Sciatic nerve (tissue), 2 donors: ENCODE data around the gene OSBPL2. TPM values are rescaled to one million over a fixed set of nuclear protein-coding genes. Genes with fewer than 3 reads are reported as not detected.

ENCODE experiments used
- ATAC-seq: fragments of 200-7000 bp; cut with Tn5 transposase; one replicate; pipeline ENCODE4 v1.9.1; 2020; ENCODE audit warnings: mild to moderate bottlenecking, moderate library complexity
- DNase-seq: peaks from one replicate; pipeline ENCODE4 v3.0.0-alpha.2; 2020; ENCODE audit warnings: low spot score
- intact Hi-C: fragments of 100-400 bp; cut with DNase I; formaldehyde crosslinking; loops from one replicate; pipeline ENCODE4 v1.14.2; 2022
- total RNA-seq: library from RNA; stranded (reverse); fragmentation: NEBNext Ultra II Directional; extraction: Animal tissue kit (Norgen Biotek cat#: 25700); gene quantifications from one replicate; pipeline ENCODE4 v1.2.1, GENCODE V29; 2021
- donor health status: DM: no; HTN: no; CAD: no.
- donor health status: DM: no; HTN: no; CAD: no.

OSBPL2 gene
- total RNA-seq, 1 donor from 2014 or later, result 53.3 TPM

DNA sequence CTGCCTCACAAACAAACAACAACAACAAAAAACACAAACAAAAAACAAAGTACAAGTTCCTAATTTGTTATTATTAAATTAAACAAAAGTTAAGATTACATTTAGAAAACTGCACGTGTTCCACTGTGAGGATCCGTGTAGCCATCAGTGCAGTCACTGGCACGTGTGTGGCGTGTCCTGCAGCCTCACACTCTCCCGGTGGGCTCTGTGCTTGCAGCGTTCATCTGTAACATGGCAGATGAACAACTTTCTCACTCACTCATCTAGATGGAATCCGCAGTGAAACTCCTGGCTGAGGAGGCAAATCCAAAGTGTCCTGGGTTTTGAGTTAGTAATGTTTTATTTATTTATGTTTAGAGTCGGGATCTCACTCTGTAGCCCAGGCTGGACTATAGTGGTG, 51.6 kb downstream of the OSBPL2 start:
- intact Hi-C loops, result no loop called here
- ATAC-seq, result no peak
- DNase-seq, result no peak

GRCh38 chr20:62291251-62292066, 53.1 kb downstream of the OSBPL2 start:
- DNase-seq (no peak), ATAC-seq (peak; percentile 35)
- intact Hi-C loops, result no loop called here

DNA sequence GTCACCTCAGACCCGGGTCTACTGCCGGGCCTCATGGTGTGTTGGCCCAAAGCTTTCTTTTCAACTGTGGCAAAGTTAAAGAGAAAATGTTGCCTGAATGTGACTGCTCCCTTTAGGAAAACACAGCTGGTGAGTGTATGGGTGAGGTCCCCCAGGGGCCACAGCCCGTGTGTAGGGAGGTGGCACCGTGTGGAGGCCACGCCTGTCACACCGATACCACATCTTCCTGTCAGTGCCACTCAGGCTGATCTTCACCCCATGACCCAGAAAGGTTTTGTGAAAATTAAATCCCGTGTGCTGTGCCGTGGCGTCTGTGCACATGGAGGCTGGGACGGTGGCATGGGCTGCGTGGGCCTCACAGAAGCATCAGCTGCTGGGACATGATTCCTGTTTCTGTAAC, 53.8 kb downstream of the OSBPL2 start:
- intact Hi-C loops, result no loop called here
- DNase-seq, result no peak
- ATAC-seq, result no peak

GRCh38 chr20:62293111-62293784, 54.9 kb downstream of the OSBPL2 start:
- DNase-seq (no peak), ATAC-seq (no peak)
- intact Hi-C loops, result no loop called here

DNA sequence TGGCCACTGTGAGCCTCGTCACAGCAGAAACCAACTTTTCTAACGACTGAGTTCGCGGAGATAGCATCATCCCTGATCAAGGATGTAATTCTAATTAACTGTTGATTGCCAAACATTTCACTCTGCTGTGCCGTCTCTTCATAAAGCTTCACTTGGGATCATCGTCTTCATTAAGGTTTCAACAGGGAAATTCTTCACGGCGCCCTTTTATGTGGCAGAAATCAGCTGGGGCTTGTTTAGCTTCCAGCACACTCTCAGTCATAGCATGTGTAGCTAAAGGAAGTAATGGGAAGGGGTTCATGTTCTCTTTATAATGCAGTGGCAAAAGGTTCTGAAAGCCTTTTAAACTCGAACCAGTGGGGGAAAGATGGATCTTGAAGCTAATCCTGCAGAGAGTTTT, 55.6 kb downstream of the OSBPL2 start:
- ATAC-seq, result no peak
- intact Hi-C loops, result no loop called here
- DNase-seq, result no peak

- intact Hi-C loops, result no loop called here
- DNase-seq (no peak), ATAC-seq (no peak)
Measured at GRCh38 chr20:62294516-62294915, 56.2 kb downstream of the OSBPL2 start.

- DNase-seq, result no peak
- intact Hi-C loops, result no loop called here
Measured at GRCh38 chr20:62296724-62297448, 58.6 kb downstream of the OSBPL2 start.

DNA sequence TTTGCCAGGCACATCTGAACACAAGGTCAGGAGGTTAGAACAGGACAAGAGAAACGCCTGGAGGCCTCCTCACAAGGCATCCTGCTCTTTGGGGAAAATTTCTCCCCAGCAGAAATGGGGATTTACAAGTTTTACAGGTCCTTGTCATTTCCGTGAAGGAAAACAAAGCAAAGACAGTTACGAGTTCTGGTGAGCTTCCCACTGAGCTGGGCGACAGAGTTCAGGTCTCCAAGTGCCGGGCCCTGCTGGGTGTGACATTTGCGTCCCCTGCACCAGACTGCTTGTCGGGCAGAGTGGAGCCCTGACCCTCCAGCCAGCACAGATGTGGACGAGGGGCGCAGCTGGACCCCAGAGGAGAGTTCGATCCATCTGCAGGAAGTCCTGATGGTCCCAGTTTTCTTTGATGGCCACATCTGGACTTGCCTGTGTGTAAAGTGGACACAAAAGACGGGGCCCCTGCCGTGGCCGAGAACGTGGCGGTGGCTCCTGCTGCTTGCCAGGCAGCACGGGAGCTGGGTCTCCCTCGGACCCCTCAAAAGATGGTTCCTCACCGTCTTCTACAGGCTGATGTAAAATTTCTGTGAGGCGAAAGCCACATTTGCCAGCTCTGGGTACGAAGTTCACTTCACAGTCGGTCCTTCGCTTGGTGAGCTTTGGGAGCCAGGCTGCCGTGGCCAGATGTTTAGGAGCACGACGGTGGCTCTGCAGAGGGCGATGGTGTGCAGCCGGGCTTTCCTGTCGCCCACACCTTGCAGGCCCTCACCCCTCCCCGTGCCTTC, 59.3 kb downstream of the OSBPL2 start:
- DNase-seq, result no peak
- no peak for ATAC-seq
- intact Hi-C loops, result no loop called here

More at GRCh38 chr20:62296724-62297448, 58.6 kb downstream of the OSBPL2 start:
- no peak for ATAC-seq

DNA sequence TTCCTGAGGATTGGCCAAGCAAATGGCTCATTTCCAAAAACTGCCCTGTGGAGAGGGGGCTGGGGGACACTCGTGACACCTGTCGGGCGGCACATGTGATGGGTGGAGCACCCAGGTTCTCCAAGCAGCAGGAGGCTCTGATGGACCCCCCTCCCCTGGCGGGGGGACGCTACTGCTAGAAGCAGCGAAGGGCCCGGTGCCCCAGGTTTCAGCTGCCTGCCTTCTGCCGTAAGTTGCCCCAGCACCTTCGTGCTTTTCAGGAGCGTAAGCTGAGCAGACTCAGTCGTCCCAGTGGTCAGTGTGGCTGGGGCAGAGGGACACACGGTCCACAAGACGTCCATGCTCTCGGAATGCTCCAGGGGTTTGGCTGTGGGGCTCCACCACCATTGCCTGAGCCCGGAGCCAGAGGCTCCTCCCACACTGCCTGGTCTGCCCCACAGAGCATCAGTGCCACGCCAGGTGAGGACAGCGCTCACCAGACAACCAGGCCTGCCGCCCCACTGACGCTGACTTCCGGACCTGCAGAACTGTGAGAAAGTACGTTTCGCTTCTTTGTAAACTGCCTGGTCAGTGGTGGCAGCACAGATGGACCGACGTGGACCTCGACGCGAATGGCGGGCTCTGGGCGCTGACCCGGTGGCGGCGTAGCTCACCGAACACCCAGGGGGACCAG, 60.4 kb downstream of the OSBPL2 start:
- DNase-seq (no peak), ATAC-seq (no peak)
- intact Hi-C loops, result no loop called here

DNA sequence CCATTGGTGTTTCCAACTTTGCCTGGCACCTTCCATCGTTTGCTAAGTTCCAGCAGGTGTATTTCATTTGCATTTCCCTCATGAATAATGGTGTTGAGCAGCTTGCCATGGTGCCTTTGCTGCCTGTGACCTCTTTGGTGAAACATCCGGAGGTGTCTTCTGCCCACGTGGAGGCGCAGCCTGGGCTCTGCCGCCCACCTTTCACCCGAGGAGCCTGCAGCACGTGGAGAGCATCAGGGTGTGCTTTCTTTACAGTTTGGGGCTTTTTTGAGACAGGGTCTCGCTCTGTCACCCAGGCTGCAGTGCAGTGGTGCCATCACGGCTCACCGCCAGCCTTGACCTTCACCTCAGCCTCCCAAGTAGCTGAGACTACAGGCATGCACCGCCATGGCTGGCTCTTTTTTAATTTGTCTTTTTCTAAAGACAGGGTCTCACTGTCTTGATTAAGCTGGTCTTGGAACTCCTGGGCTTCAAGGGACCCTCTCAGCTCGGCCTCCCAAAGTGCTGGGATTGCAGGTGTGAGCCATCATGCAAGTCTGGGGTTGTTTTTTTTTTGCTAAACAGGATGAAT, 61.4 kb downstream of the OSBPL2 start:
- ATAC-seq, result no peak
- intact Hi-C loops, result loop anchor here (5.0 kb wide), 1 partner anchor 83 kb away; no protein-coding TSS in a partner anchor

GRCh38 chr20:62300319-62300718, 62.0 kb downstream of the OSBPL2 start:
- ATAC-seq (no peak), DNase-seq (no peak)
- intact Hi-C loops, result loop anchor here (5.0 kb wide), 1 partner anchor 82 kb away; no protein-coding TSS in a partner anchor

More for the DNA sequence above, 61.4 kb downstream of the OSBPL2 start:
- DNase-seq, result no peak

GRCh38 chr20:62301111-62301668, 62.9 kb downstream of the OSBPL2 start:
- ATAC-seq, result no peak
- intact Hi-C loops, result loop anchor here (5.0 kb wide), 1 partner anchor 81 kb away; no protein-coding TSS in a partner anchor
- DNase-seq, result no peak

- intact Hi-C loops, result loop anchor here (5.0 kb wide), 1 partner anchor 80 kb away; no protein-coding TSS in a partner anchor
- ATAC-seq, result peak; percentile 85
- DNase-seq, result peak; percentile 92
Measured at GRCh38 chr20:62301773-62302340, 63.5 kb downstream of the OSBPL2 start.

GRCh38 chr20:62302341-62303061, 64.2 kb downstream of the OSBPL2 start, which contains the start of gene ADRM1:
Gene ADRM1 (plus strand): TSS chr20:62302997. CDS start chr20:62303569, 572 bp downstream.
- intact Hi-C loops, result loop anchor here (5.0 kb wide), 1 partner anchor 80 kb away; no protein-coding TSS in a partner anchor
- ATAC-seq (peak; percentile 94), DNase-seq (peak; percentile 97)

GRCh38 chr20:62303062-62303339, 64.7 kb downstream of the OSBPL2 start:
- DNase-seq (no peak), ATAC-seq (no peak)
- intact Hi-C loops, result loop anchor here (5.0 kb wide), 1 partner anchor 79 kb away; no protein-coding TSS in a partner anchor

GRCh38 chr20:62303340-62304226, 65.3 kb downstream of the OSBPL2 start:
- intact Hi-C loops, result loop anchor here (5.0 kb wide), 1 partner anchor 79 kb away; no protein-coding TSS in a partner anchor
- ATAC-seq, result no peak

More at GRCh38 chr20:62303340-62304226, 65.3 kb downstream of the OSBPL2 start:
- DNase-seq, result no peak
